Endometrium (tissue), 2 donors: ENCODE results near the gene GSC.
"Not testable (repeated sequence)": the region's sequence is repeated elsewhere in the genome, so short reads cannot be mapped to it uniquely, and the experiment has no call there.

Experiments
- FAIRE-seq: peaks from 2 replicates; lab custom pipeline; 2012; peaks lifted over from hg19 to GRCh38; lab: Jason Lieb, UNC
- donor health status: control.
- donor health status: control.

GSC gene

GRCh38 chr14:94769391-94770250, at the start of gene GSC:
TSS of gene GSC (minus strand) at chr14:94770113. CDS start at chr14:94770015, 98 bp downstream.
- no peak for FAIRE-seq

GRCh38 chr14:94819531-94819930, 49.6 kb upstream of the GSC start:
- no peak for FAIRE-seq

GRCh38 chr14:94816113-94816512, 46.2 kb upstream of the GSC start:
- no peak for FAIRE-seq

GRCh38 chr14:94805680-94806288, 35.9 kb upstream of the GSC start:
- FAIRE-seq, result no peak

GRCh38 chr14:94801225-94801624, 31.3 kb upstream of the GSC start:
- FAIRE-seq, result no peak

GRCh38 chr14:94800764-94801163, 30.9 kb upstream of the GSC start:
- not testable (repeated sequence) for FAIRE-seq

GRCh38 chr14:94797887-94798286, 28.0 kb upstream of the GSC start:
- no peak for FAIRE-seq

- no peak for FAIRE-seq
Measured at GRCh38 chr14:94796278-94796677, 26.4 kb upstream of the GSC start.

- no peak for FAIRE-seq
Measured at GRCh38 chr14:94795372-94795771, 25.5 kb upstream of the GSC start.

- FAIRE-seq, result no peak
Measured at GRCh38 chr14:94793901-94794300, 24.0 kb upstream of the GSC start.

- no peak for FAIRE-seq
Measured at GRCh38 chr14:94787655-94788054, 17.7 kb upstream of the GSC start.

- FAIRE-seq, result no peak
Measured at GRCh38 chr14:94787092-94787491, 17.2 kb upstream of the GSC start.

GRCh38 chr14:94780536-94781399, 10.9 kb upstream of the GSC start:
- FAIRE-seq, result no peak

- no peak for FAIRE-seq
Measured at GRCh38 chr14:94779713-94780112, 9.8 kb upstream of the GSC start.

- no peak for FAIRE-seq
Measured at GRCh38 chr14:94775871-94776210, 5.9 kb upstream of the GSC start.

GRCh38 chr14:94775091-94775870, 5.4 kb upstream of the GSC start:
- FAIRE-seq, result no peak

GRCh38 chr14:94774344-94775090, 4.6 kb upstream of the GSC start:
- no peak for FAIRE-seq

GRCh38 chr14:94773655-94774343, 3.9 kb upstream of the GSC start:
- FAIRE-seq, result no peak

GRCh38 chr14:94773061-94773648, 3.2 kb upstream of the GSC start:
- no peak for FAIRE-seq

GRCh38 chr14:94772548-94772947, 2.6 kb upstream of the GSC start:
- FAIRE-seq, result no peak
